ENCODE measurements around the gene HSPA4L.

Gene HSPA4L

GRCh38 chr4:127778102-127778501 lies 4.0 kb upstream of the HSPA4L start:
- no peak for TF ChIP-seq FOXP2 (optimal IDR thresholded peaks at IDR 0.05; ENCODE audit: borderline replicate concordance, extremely low read depth, extremely low read length, insufficient read depth)
- TF ChIP-seq REST (IDR thresholded peaks at IDR 0.05; ENCODE audit: insufficient read depth in 1 of 2, low read depth in 2 of 2, low read length in 2 of 2) = no peak
- TF ChIP-seq TAF1 (IDR thresholded peaks at IDR 0.05; ENCODE audit: borderline replicate concordance, insufficient read depth, low read length) = no peak
- no peak for TF ChIP-seq POLR2AphosphoS5 (IDR thresholded peaks at IDR 0.05; ENCODE audit: low read depth, low read length)
- TF ChIP-seq SIN3A (IDR thresholded peaks at IDR 0.05; ENCODE audit: borderline replicate concordance, insufficient read depth, low read length) = no peak

- no peak for TF ChIP-seq SIN3A (IDR thresholded peaks at IDR 0.05; ENCODE audit: borderline replicate concordance, insufficient read depth, low read length)
- no peak for TF ChIP-seq TAF1 (IDR thresholded peaks at IDR 0.05; ENCODE audit: borderline replicate concordance, insufficient read depth, low read length)
- no peak for TF ChIP-seq REST (IDR thresholded peaks at IDR 0.05; ENCODE audit: insufficient read depth in 1 of 2, low read depth in 2 of 2, low read length in 2 of 2)
- TF ChIP-seq FOXP2 (optimal IDR thresholded peaks at IDR 0.05; ENCODE audit: borderline replicate concordance, extremely low read depth, extremely low read length, insufficient read depth) = no peak
- TF ChIP-seq POLR2AphosphoS5 (IDR thresholded peaks at IDR 0.05; ENCODE audit: low read depth, low read length) = no peak
Observed at GRCh38 chr4:127780598-127780997, 1.5 kb upstream of the HSPA4L start.

GRCh38 chr4:127781300-127782024 lies 660 bp upstream of the HSPA4L start:
- no peak for TF ChIP-seq TAF1 (IDR thresholded peaks at IDR 0.05; ENCODE audit: borderline replicate concordance, insufficient read depth, low read length)
- no peak for TF ChIP-seq POLR2AphosphoS5 (IDR thresholded peaks at IDR 0.05; ENCODE audit: low read depth, low read length)
- TF ChIP-seq SIN3A (IDR thresholded peaks at IDR 0.05; ENCODE audit: borderline replicate concordance, insufficient read depth, low read length) = no peak
- TF ChIP-seq REST (IDR thresholded peaks at IDR 0.05; ENCODE audit: insufficient read depth in 1 of 2, low read depth in 2 of 2, low read length in 2 of 2) = no peak
- no peak for TF ChIP-seq FOXP2 (optimal IDR thresholded peaks at IDR 0.05; ENCODE audit: borderline replicate concordance, extremely low read depth, extremely low read length, insufficient read depth)

- TF ChIP-seq REST (IDR thresholded peaks at IDR 0.05; ENCODE audit: insufficient read depth in 1 of 2, low read depth in 2 of 2, low read length in 2 of 2) (no peak), SIN3A (IDR thresholded peaks at IDR 0.05; ENCODE audit: borderline replicate concordance, insufficient read depth, low read length) (no peak)
Observed at GRCh38 chr4:127782025-127782274, 172 bp upstream of the HSPA4L start.
